Activated CD8-positive, alpha-beta T cell treated with anti-CD3 and anti-CD28 coated beads for 36 hours (primary cell): ENCODE results near the gene GPATCH3. TPM values are rescaled to one million over a fixed set of nuclear protein-coding genes. Genes with fewer than 3 reads are reported as not detected.
A peak's percentile ranks its signal among the peaks of the same experiment; 100 is the strongest.

Source experiments
- ATAC-seq: fragments of 200-7000 bp; cut with Tn5 transposase; one replicate; pipeline ENCODE4 v1.10.0; 2021; ENCODE audit warnings: mild to moderate bottlenecking, moderate library complexity
- CTCF ChIA-PET: fragments of 350-600 bp; sonication (Branson Sonifier 250); formaldehyde crosslinking; loops from one replicate; lab custom pipeline; 2021; ENCODE audit warnings: antibody characterized with exemption; lab: Charles Lee
- POLR2A ChIA-PET: fragments of 350-600 bp; sonication (Branson Sonifier 250); formaldehyde crosslinking; loops from one replicate; lab custom pipeline; 2021; ENCODE audit warnings: antibody characterized with exemption; lab: Charles Lee
- DNase-seq: peaks from one replicate; pipeline ENCODE4 v3.0.0-alpha.2; 2020
- H3K27ac Mint-ChIP-seq: one replicate; pipeline ENCODE4 v1.8.0; 2021; ENCODE audit warnings: mild to moderate bottlenecking, mixed read lengths
- H3K27me3 Mint-ChIP-seq: one replicate; pipeline ENCODE4 v1.8.0; 2021; ENCODE audit warnings: mixed read lengths
- H3K36me3 Mint-ChIP-seq: one replicate; pipeline ENCODE4 v1.8.0; 2021; ENCODE audit warnings: low read depth, mixed read lengths
- H3K4me1 Mint-ChIP-seq: one replicate; pipeline ENCODE4 v1.8.0; 2021; ENCODE audit warnings: low read depth, mixed read lengths
- H3K4me3 Mint-ChIP-seq: one replicate; pipeline ENCODE4 v1.8.0; 2021; ENCODE audit warnings: mild to moderate bottlenecking, moderate library complexity, mixed read lengths
- H3K9me3 Mint-ChIP-seq: one replicate; pipeline ENCODE4 v1.8.0; 2021; ENCODE audit warnings: mixed read lengths
- intact Hi-C: fragments of 100-400 bp; cut with micrococcal nuclease; formaldehyde crosslinking; loops from one replicate; pipeline ENCODE4 v1.10.0; 2022
- total RNA-seq, 2 experiments: library from RNA; stranded (reverse); gene quantifications; one replicate each; pipeline ENCODE4 v1.2.3, GENCODE V29; 2021
- TF ChIP-seq, protein P1 (sequence below): fragments of 200-600 bp; IDR thresholded peaks from one replicate; pipeline ENCODE4 v1.8.0; 2022; ENCODE audit warnings: antibody characterized with exemption, mild to moderate bottlenecking

The GPATCH3 gene
- total RNA-seq, 2 experiments from 2014 or later: 8.7 to 9.6 TPM

DNA sequence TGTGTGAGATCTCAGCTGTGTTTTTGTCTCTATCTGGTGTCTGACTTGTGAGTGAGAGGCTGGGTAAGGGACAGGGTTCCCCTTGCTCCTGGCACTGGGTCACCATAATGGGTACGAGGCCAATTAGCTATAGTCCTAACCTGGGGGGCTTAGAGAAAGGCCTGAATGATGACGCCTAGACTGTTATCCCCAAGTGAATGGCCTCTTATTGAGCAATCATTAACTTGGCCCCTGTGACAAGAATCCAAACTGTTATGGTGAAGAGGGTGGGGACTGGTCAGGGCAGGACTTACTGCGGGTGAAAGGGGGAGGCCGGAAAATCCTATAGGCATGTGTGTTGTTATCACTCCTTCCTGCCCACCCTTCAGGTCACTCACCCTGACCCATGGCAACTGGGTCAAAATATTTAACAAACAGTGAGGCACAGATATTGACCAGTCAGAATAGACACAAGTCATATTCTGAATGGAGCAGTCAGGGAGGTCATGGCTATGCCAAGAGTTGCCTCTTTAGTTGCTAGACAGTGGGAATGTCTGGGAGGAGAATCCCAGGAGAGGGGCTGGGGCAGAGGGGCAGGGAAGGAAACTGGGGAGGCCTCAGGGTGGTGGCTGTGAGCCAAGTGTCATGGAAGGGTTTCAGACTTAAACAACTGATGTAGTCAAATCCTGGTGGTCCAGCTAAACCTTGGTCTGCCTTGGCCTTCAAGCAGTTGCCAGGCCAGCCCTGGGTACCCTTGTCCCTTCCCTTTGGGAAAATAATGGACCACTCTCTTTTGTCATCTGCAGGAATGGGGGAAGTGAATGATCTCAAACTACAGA, 10.3 kb upstream of the GPATCH3 start:
- Mint-ChIP-seq H3K9me3 (no peaks in the 10 kb centered on the region), H3K4me3 (no peak overlapping the region), H3K36me3 (no peaks in the 10 kb centered on the region), H3K4me1 (no peaks in the 10 kb centered on the region), H3K27ac (no peak overlapping the region), H3K27me3 (no peaks in the 10 kb centered on the region)
- ChIA-PET CTCF (no interaction called here), POLR2A (interaction anchor here (0.6 to 1.0 kb wide), 3 partner anchors 11 to 71 kb away, joined by 3 read pairs; partner anchors contain the start of gene GPATCH3)
- no peak for DNase-seq
- intact Hi-C loops: no loop called here
- no peak for ATAC-seq
- TF ChIP-seq, protein P1, sequence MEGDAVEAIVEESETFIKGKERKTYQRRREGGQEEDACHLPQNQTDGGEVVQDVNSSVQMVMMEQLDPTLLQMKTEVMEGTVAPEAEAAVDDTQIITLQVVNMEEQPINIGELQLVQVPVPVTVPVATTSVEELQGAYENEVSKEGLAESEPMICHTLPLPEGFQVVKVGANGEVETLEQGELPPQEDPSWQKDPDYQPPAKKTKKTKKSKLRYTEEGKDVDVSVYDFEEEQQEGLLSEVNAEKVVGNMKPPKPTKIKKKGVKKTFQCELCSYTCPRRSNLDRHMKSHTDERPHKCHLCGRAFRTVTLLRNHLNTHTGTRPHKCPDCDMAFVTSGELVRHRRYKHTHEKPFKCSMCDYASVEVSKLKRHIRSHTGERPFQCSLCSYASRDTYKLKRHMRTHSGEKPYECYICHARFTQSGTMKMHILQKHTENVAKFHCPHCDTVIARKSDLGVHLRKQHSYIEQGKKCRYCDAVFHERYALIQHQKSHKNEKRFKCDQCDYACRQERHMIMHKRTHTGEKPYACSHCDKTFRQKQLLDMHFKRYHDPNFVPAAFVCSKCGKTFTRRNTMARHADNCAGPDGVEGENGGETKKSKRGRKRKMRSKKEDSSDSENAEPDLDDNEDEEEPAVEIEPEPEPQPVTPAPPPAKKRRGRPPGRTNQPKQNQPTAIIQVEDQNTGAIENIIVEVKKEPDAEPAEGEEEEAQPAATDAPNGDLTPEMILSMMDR: no peak

DNA sequence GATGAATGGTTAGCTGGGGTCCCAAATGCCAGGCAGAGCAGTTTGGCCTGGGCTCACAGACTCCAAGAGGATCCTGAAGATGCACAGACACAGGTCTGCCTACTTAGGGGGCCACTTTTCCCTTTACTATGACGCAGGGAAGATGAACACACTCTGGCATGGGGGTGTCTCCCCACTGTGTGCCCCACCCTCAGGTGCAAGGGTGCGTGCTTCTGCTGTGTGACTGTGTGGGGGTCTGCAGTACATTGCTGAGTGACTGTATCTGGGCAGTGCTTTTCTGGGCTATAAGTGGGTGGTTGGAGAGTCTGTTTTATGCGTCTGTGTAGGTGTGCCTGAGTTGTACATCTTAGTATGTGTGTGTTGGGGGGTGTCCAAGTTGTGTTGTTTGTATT, 9.7 kb upstream of the GPATCH3 start:
- Mint-ChIP-seq H3K4me3 (no peak overlapping the region), H3K27ac (no peak overlapping the region), H3K36me3 (no peaks in the 10 kb centered on the region), H3K9me3 (no peaks in the 10 kb centered on the region), H3K4me1 (no peaks in the 10 kb centered on the region), H3K27me3 (no peaks in the 10 kb centered on the region)
- ChIA-PET CTCF (no interaction called here), POLR2A (interaction anchor here (0.6 kb wide), 1 partner anchor 72 kb away, joined by 3 read pairs; no protein-coding TSS in a partner anchor)
- TF ChIP-seq, protein P1: no peak
- ATAC-seq: no peak
- DNase-seq: no peak
- intact Hi-C loops: no loop called here

DNA sequence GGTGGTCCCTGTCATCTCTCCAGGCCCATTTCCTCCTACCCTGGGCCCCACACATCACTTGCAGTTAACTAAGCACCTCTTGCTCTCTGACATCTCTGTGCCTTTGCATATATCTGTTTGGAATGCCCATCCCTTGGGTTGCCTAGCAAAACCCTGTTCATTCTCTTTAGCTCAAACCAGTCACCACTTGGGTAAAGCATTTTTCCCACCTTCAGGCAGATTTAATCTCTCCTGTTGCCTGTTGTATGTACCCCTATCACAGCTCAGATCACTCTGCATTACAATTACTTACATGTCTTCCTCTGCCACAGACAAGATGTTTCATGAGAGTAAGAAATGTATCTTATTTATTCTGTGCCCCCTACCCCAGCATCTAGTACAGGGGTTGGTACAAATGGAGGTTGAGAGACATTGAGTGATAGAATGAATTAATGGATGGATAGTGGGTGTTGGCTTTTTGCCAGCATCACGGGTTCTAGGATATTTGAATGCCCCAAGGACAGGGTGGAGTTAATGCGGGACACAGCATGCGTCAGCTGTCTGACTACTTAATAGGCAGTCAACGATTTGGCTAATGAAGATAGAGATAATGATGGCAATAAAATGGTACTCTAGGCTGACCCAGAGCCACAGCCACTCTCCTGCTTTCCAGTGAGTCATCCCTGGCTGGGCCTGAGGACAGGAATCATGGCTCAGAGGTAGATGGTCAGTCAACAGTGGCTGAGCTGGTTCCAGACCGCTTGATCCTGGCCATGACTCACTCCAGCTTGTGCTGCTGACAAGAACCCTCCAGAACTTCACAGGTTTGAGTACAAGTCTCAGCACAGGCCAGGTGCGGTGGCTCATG, 7.0 kb upstream of the GPATCH3 start:
- intact Hi-C loops: no loop called here
- H3K4me1 Mint-ChIP-seq: peaks cover 2% of the 10 kb centered on the region
- no peaks in the 10 kb centered on the region for H3K9me3 Mint-ChIP-seq
- ChIA-PET POLR2A (no interaction called here), CTCF (interaction anchor here (0.9 to 1.0 kb wide), 2 partner anchors 29 to 305 kb away, joined by 4 to 5 read pairs; no protein-coding TSS in a partner anchor)
- no peak overlapping the region for H3K4me3 Mint-ChIP-seq
- no peak overlapping the region for H3K27ac Mint-ChIP-seq
- ATAC-seq (no peak), DNase-seq (no peak)
- H3K27me3 Mint-ChIP-seq: no peaks in the 10 kb centered on the region
- no peaks in the 10 kb centered on the region for H3K36me3 Mint-ChIP-seq
- TF ChIP-seq, protein P1: no peak

DNA sequence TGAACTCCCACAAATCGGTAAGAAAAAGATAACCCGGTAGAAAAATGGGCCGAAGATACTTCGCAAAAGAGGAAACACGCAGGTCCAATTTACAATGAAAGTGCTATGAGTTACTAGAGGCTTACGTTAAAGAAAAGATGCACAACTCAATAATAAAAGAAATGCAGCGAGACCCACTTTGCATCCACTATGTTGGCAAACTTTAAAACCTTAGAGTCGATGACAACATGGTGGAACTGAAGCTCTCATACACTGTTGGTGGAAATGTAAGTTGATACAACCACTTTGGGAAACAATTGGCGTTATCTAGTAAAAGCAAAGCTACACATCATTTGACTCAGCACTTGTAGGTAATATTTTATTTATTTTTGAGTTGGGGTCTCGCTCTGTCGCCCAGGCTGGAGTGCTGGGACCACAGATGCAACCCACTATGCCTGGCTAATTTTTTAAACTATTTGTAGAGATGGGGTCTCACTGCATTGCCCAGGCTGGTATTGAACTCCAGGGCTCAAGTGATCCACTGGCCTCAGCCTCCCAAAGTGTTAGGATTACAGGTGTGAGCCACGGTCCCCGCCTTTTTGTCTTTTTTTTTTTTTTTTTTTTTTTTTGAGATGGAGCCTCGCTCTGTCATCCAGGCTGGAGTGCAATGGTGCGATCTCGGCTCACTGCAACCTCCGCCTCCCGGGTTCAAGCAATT, 696 bp upstream of the GPATCH3 start:
- H3K36me3 Mint-ChIP-seq: peaks cover 6% of the 10 kb centered on the region
- no peaks in the 10 kb centered on the region for H3K27me3 Mint-ChIP-seq
- peaks cover 34% of the 10 kb centered on the region for H3K4me1 Mint-ChIP-seq
- H3K27ac Mint-ChIP-seq: peak overlapping the region; percentile 100
- no peak for DNase-seq
- H3K4me3 Mint-ChIP-seq: peak overlapping the region; percentile 93
- TF ChIP-seq, protein P1: no peak
- no peak for ATAC-seq
- H3K9me3 Mint-ChIP-seq: no peaks in the 10 kb centered on the region
- intact Hi-C loops: loop anchor here (2.0 kb wide), 1 partner anchor 14 kb away; no protein-coding TSS in a partner anchor
- ChIA-PET POLR2A (interaction anchor here (0.6 to 6.0 kb wide), 15 partner anchors 8 to 871 kb away, joined by 3 to 91 read pairs (median 3); partner anchors contain the start of genes GPN2, NR0B2, NUDC and STX12), CTCF (interaction anchor here (0.9 to 3.5 kb wide), 7 partner anchors 11 to 143 kb away, joined by 3 to 11 read pairs (median 4); partner anchors contain the start of genes GPN2, PIGV and SFN)
